GM21529 (cell line): ENCODE measurements around the gene ELK1.
"Not testable (repeated sequence)": the region's sequence is repeated elsewhere in the genome, so short reads cannot be mapped to it uniquely, and the experiment has no call there.

Experiments
- ATAC-seq: cut with Tn5 transposase; IDR thresholded peaks from one replicate; pipeline ENCODE4 v1.9.1; 2021; ENCODE audit not compliant: unreplicated experiment

The ELK1 gene

DNA sequence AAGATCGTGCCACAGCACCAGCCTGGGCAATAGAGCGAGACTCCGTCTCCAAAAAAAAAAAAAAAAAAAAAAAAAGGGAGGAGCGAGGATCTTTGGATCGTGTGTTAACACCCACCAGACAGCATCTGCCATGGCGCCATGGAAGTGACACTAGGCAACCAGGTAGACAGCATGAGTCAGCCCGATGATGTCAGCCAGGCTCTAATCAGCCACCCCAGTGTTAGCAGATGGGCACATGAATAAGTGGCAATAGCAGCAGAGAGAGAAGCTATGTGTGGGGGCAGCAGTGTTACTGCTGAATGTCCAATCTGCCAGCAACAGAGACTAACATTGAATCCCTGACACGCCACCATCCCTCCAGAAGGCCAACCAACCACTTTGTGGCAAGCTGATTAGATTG is 37.3 kb downstream of the ELK1 start:
- ATAC-seq: no peak

DNA sequence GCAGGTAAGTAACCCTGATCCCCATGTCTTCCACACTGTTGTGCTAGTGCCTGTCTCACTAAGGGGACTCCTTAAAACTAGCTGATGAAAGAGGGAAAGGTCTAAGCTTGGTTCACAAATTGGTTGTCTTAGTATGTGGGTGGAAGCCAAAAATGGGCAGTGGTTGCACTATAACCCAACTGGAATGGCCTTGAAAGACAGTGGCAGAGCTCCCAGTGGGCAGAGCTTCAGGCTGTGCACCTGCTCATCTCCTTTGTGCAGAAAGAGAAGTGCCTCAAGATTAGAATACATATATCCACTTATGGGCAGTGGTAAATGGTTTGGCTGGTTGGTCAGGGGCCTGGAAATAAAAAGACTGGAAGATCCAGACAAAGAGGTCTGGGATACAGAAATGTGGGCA is 37.9 kb downstream of the ELK1 start:
- ATAC-seq: no peak

DNA sequence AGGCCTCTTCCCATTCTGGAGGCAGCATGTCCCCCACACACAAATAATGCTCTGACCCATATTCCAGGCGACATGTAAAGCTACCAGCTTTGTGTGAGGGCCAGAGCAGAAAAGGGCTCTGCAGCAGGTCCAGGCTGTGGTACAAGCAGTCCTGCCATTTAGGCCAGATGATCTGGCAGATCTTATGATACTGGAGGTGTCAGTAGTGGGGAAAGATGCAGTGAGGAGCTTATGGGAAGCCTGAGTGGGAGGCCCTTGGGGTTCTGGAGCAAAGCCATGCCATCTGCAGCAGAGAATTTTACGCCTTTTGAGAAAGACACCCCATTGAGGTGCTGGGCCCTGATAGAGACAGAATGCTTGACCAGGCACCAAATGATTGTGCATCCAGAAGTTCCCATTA is 38.4 kb downstream of the ELK1 start:
- no peak for ATAC-seq

DNA sequence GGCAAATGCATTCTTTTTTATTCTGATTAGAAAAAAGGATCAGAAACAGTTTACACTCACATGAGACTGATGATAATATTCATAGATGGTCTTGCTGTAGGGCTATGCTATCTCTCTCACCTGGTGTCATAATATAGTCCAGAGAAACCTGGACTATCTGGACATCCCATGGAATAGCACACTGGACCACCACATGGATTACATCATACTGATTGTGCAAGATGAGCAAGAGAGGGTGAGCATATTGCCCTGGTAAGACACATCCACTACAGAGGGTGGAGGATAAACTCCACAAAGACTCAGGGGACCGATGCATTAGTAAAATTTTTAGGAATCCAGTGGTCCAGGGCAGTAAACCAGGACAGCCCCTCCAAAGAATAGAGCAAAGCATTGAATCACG is 38.9 kb downstream of the ELK1 start:
- no peak for ATAC-seq

DNA sequence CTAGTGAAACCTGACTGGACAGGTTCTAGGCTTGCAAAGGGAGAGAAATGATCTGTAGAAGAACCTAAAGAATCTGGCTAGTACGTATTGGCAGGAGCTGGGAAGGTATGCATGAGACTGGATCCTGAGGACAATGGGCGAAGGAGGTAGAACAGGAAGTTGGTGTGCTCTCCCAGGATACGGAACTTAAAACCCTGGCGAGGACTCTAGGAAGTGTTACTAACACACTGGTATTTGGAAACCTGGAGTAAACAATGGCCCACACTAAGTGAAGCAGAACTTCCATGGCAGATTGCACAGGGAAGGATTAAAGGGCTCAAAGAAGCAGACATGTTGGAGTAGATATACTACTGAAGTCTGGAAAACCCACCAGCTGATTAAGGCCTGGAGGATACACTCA is 39.9 kb downstream of the ELK1 start:
- ATAC-seq: no peak

DNA sequence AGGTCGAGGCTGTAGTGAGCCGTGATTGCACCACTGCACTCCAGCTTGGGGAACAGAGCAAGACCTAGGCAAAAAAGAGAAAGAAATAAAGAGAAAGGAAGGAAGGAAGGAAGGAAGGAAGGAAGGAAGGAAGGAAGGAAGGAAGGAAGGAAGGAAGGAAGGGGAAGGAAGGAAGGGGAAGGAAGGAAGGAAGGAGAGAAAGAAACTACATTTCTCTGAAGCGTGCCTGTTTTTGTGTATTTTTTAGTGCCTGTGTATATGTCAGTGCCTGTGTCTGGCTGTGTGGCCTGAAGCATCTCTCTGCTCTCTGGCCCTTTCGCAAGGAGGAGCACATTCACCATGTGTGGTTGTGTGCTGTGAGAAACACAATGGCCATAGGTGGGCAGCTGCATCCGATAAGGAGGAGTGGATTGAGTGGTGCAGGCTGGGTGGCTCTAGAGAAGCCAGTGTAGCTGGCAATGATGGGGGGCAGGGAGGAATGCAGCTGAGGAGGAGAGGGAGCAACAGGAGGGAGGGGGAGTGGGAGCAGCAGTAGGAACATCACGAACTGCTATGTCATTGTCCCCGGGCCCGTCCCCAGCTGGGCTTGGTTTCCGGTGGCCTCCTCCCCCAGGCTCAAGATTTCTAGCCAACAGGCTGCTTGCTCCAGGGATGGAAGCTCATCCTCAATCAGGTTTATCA is 42.1 kb downstream of the ELK1 start:
- ATAC-seq: no peak

DNA sequence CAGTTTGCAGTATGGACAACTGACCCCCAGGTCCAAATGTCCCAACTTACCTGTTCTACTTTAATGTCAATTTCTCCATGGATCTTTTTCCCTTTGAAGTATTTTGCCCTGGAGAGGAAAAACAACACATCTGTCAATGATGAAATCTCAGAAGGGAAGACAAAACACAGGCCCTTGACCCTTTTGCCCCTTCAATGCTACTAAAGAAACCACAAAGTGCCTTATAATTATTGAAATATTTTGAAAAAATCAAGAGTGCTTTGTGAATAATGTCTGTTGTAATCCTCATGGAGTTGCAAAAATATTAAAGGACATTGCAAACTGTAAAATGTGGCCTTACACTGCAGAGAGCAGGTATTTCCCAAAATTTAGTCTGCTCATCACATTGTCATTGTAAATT is 43.3 kb downstream of the ELK1 start:
- ATAC-seq: no peak

DNA sequence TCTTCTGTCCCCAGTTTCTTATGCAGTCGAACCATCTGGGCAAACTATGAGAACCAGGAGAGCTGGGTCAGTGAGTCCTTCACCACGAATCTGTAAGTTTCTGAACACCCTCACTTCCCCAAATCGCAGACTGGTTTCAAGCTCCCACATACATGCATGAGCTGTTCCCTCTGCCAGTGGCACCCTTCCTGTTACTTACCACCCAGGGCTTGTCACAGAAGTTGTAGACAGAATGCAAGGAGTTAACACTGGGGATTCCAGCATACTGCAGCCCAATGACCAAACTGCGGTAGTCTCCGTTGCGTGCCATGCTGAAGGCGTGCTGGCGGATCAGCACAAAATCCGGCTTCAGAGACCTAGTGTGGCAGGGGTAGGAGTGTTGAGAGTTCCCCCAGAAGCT is 45.3 kb downstream of the ELK1 start:
- no peak for ATAC-seq

DNA sequence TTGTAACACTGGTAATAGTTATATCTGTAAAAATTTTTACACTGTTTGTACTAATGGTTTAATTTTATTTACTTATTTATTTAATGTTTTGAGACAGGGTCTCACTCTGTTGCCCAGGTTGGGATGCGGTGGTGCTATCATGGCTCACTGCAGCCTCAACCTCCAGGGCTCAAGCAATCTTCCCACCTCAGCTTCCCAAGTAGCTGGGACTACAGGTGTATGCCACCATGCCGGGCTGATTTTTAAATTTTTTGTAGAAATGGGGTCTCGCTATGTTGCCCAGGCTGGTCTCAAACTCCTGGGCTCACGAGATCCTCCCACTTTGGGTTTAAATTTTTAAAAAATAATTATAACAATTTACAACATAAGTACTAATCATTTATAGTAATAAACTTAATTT is 47.2 kb downstream of the ELK1 start:
- not testable (repeated sequence) for ATAC-seq

DNA sequence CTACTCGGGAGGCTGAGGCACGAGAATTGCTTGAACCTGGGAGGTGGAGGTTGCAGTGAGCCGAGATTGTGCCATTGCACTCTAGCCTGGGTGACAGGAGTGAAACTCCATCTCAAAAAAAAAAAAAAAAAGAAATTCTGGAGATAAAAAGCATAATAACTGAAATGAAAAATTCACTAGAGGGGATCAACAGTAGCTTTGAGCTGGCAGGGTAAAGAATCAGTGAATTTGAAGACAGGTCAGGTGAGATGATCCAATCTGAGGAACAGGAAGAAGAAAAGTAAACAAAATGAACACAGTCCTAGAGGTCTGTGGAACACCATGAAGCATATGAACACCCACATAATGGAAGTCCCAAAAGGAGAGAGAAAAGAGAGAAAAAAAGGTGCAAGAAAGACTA is 53.1 kb downstream of the ELK1 start:
- no peak for ATAC-seq

DNA sequence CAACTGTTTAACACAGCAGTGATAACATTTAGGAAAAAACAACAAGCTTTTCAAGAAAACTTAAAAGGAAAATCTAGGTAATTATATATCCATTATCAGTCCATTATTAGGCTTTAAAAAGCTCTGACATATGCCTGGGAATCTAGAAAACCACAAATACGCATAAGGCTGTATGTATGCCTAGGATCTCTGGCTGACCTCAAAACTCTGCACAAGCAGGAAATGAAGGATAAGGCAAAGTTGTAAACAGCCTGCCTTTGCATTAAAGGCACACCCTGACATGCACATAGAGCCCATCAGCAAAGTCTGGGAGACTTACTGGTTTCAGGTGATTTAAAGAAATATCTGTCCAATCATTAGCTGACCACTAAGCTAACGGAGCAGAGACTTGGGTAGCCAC is 54.1 kb downstream of the ELK1 start:
- ATAC-seq: no peak

DNA sequence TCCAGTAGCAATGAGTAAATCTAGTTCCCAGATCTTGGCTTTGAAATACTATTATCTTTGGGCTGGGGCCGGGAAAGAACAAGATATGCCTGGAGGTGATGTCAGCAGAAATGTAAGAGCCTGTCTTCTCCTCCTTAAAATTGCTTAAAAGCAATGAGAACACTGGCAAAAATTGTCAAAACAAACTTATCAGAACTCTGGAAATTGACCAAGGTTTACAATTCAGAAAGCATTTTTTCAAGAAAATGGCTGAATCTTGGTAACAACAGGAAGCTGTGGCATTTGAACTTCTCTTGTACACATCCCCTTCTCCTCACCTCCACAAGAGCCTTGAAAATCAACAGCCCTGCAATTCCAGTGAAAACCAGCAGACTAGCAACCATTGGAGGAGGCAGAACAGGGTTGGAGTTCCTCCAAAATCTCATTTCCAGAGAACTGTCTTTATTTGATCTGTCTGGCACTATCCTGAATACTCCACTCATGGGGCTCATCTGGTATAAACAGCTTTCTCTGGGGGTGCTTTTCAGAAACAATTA is 54.6 kb downstream of the ELK1 start:
- no peak for ATAC-seq

DNA sequence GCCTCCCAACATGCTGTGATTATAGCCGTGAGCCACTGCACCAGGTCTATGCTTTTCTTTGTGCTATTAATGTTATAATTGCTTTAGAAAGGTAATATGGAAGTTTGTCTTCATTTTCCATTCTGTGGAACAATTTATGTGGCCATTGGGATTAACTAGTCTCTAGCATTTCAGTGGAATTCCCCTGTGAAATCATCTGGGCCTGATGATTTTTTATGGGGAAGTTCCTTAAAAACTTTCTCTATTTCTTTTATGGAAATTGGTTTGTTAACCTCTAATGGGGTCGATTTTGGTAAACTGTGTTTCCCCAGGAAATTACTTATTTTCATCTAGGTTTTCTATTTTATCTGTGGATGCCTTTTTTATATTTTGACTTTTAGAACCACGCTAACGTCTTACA is 56.8 kb downstream of the ELK1 start:
- no peak for ATAC-seq

DNA sequence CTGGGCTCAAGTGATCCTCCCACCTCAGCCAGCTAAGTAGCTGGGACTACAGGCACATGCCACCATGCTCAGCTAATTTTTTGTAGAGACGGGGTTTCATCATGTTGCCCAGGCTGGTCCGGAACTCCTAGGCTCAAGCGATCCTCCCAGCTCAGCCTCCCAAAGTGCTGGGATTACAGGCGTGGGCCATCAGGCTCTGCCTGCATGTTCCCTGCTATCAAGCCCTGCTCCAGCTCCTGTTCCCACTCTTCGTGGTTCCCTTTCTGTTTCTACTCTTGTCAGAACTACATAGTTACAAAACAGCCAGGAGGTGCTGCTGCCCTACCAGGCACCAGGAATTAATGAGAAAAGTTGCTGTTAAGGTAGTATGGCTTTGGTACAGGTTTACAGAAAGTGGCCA is 59.4 kb downstream of the ELK1 start:
- ATAC-seq: no peak

DNA sequence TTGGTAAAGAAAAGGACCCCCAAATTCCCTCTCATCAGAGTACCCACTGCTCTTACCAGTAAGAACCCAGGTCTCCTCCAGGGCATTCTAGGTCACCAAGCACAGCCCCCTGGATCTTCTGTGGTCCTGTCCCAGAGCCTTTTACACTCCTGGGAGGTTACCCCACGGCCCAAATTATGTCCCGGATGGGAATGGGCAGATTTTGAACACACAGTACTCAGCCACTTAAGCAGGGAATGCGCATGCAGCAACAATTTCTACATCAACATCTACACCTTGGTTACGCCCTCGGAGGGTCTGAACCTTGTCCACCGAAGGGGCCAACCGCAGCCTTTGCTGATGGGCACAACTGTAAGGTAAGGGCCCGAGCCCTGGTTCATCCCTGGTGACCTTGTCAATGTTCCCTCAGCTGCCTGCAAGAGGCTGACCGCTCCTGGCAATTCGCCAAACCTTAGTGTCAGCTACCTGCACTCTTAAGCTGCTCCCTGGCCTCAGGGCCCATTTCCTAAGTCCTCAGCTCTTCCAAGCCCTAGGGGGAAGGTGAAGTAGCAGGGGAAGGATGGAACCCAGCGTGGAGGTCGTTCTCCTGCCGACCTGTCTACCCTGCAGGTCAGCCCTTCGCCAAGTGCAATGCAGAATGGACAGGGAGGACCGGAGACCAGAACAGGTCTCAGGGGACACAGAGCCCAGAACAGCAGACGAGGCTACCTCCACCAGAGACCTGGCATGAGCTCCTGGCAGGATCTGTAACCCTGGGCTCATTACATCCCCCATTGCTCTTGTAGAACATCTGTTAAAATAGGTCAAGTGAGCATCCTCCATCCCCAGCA is 62.2 kb downstream of the ELK1 start:
- no peak for ATAC-seq

DNA sequence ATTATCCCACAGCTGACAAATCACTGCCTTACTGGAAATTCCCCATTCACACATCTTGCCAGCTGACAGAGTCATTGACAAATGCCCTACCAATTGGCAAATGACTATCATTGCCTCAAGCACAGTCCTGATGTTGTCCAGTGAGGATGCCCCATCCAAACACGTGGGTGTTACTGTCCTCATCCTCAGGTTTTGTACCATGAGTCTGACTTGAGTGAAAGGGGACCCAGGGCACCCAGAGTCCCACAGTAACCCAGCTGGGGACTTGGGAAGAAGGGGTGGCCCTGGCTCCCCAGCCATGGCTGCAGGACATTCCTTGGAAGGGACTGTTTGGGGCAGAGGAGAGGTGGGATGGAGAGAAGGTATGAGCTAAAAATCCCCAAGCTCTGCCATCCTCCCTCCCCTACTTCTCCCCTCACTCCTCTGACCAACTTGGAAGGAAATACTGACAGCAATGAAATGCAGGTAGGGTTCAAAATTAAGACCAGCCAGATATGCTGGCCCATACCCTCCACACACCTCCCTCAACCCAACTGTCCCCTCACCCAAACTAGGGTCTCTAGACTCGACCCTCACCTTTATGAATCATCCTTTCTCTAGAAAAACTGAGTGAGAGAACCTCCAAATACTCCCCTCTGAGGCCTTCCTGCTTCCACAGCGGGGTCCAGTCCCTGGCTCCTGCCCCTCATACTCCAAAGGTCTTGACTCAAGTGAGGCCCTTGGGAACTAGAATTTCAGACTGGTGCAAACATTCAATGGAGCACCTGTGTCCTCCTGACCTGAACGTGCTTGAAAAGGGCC is 63.1 kb downstream of the ELK1 start:
- ATAC-seq: no peak

DNA sequence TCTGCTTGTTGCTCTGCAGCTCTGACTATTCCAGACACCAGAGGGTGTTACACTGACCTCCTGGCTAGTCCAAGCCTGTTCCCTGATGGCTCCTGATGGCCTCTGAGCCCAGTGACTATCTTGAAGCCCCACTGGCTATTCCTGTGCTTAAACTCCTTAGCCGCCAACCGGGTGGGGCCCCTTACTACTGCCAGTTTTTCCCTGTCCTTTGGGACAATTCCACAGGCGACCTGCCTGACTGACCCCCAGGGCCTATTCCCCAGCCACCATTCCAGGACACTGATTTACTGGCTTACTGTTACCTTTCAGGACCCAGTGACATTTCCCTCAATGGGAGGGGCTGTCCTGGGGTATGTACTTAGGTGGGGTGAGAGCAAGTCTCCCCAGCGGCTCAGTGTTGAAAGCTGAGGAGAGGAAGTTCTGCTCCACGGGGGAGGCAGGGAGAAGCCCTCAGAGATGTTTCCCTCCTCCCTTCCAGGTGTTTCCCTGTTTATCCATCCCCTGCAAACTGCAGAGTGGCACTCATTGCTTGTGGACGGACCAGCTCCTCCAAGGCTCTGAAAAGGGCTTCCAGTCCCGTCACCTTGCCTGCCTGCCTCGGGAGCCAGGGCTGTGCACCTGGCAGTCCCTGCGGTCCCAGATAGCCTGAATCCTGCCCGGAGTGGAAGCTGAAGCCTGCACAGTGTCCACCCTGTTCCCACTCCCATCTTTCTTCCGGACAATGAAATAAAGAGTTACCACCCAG is 64.1 kb downstream of the ELK1 start:
- no peak for ATAC-seq
